Loucy (cell line): ENCODE measurements around the gene NLGN1.

Experiments
- EZH2phosphoT487 ChIP-seq: fragments of 200-600 bp; IDR thresholded peaks from 2 replicates; pipeline ENCODE4 v1.6.1; 2018; ENCODE audit warnings: antibody characterized with exemption, mild to moderate bottlenecking, moderate library complexity, borderline replicate concordance
- TF ChIP-seq, protein P1 (sequence below): fragments of 200-600 bp; sonication (generic); conservative IDR thresholded peaks from 2 replicates; pipeline ENCODE4 v1.5.1; 2014; ENCODE audit warnings: mild to moderate bottlenecking, antibody characterized with exemption, low read length

DNA sequence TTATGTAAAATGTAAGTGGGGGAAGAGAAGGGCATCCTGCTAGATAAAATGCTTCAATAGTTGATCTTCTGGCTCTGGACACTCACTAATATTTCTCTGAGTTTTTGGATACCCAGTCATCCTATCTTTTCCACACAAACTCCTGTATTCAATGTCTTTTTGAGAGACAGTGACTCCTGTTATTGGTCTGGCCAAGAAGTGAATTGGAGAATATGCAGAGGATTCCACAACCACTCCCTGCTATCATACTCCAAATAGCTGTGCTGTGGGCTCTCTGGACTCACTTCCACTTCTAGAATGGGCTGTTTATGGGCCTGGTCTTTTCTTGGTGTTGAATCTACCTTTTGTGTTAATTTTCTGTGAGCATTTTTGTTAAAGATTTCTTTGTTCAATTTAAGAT lies 376.8 kb downstream of the NLGN1 start:
- TF ChIP-seq, protein P1, sequence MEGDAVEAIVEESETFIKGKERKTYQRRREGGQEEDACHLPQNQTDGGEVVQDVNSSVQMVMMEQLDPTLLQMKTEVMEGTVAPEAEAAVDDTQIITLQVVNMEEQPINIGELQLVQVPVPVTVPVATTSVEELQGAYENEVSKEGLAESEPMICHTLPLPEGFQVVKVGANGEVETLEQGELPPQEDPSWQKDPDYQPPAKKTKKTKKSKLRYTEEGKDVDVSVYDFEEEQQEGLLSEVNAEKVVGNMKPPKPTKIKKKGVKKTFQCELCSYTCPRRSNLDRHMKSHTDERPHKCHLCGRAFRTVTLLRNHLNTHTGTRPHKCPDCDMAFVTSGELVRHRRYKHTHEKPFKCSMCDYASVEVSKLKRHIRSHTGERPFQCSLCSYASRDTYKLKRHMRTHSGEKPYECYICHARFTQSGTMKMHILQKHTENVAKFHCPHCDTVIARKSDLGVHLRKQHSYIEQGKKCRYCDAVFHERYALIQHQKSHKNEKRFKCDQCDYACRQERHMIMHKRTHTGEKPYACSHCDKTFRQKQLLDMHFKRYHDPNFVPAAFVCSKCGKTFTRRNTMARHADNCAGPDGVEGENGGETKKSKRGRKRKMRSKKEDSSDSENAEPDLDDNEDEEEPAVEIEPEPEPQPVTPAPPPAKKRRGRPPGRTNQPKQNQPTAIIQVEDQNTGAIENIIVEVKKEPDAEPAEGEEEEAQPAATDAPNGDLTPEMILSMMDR = no peak
- no peak for TF ChIP-seq EZH2phosphoT487
